Measurements from ENCODE around the gene NPHP4. TPM values are rescaled to one million over a fixed set of nuclear protein-coding genes. Genes with fewer than 3 reads are reported as not detected.

NPHP4 gene
- total RNA-seq, 4 donors from 2014 or later: 13.7 to 29.3 (median 18.6) TPM

DNA sequence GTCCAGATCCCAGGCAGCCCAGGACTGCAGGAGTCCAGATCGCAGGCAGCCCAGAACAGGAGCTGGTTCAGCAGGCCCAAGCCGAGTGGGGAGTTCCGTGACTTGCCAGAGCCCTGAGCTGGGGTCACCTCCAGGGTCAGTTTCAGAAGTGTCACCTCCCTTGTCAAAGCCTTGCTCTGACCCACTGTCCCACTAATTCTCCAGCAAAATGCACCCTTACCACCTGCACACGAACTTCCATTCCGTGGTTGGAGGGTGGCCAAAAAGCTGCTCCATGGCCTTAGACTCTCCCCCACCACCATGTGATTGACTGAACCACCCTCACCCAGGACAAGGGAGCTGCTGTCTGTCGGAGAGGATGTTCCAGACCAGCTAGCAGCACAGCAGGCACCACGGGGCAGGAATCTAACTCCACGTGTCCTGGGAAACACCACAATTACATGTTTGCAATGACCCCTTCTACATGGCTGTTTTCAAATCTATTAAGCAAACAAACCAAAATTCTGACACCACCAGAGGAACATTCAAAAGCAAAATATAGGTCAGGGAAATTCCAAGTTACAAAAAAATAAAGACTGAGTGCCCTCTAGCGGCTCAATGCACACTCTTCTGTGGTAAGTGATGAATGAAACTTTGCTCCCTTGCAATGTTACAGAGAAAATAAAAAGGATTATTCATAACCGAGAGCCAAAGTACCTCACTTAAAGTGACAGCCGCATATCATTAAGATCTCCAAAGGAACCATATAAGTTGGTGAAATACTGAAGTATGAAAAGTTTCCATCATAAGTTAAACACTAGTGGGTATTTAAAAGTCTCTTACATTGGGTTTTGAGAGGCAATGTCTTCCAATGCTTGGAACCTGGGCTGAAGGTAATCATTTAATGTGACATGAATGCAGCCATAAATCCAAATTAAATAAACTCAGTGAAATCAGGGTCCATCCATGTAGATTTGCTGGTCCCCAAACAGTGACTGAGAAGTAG is 76.3 kb downstream of the NPHP4 start:
- TF ChIP-seq CTCF (IDR thresholded peaks at IDR 0.05): no peak
- no peak for DNase-seq (ENCODE audit: low spot score)
- ATAC-seq (ENCODE audit: low FRiP score): no peak

GRCh38 chr1:5914676-5915365 is 77.4 kb downstream of the NPHP4 start:
- DNase-seq (ENCODE audit: low spot score): no peak
- TF ChIP-seq CTCF (IDR thresholded peaks at IDR 0.05): no peak
- no peak for ATAC-seq (ENCODE audit: low FRiP score)

DNA sequence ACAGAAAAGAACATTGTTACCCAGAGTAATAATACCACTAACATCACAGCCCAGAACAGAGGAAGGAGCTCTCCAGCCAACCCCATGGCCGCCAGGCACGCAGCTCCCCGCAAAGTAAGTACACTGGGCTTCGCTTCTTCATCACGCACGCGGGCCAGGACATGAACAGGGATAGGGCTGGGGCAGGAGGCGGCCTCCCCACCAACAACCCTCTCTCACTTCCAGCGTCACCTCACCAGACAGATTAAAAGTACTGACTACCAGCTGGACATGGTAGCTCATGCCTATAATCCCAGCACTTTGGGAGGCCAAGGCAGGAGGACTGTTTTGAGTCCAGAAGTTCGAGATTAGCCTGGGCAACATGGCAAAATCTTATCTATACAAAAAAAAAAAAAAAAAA is 78.3 kb downstream of the NPHP4 start:
- ATAC-seq (ENCODE audit: low FRiP score): no peak
- TF ChIP-seq CTCF (IDR thresholded peaks at IDR 0.05): no peak
- DNase-seq (ENCODE audit: low spot score): no peak

DNA sequence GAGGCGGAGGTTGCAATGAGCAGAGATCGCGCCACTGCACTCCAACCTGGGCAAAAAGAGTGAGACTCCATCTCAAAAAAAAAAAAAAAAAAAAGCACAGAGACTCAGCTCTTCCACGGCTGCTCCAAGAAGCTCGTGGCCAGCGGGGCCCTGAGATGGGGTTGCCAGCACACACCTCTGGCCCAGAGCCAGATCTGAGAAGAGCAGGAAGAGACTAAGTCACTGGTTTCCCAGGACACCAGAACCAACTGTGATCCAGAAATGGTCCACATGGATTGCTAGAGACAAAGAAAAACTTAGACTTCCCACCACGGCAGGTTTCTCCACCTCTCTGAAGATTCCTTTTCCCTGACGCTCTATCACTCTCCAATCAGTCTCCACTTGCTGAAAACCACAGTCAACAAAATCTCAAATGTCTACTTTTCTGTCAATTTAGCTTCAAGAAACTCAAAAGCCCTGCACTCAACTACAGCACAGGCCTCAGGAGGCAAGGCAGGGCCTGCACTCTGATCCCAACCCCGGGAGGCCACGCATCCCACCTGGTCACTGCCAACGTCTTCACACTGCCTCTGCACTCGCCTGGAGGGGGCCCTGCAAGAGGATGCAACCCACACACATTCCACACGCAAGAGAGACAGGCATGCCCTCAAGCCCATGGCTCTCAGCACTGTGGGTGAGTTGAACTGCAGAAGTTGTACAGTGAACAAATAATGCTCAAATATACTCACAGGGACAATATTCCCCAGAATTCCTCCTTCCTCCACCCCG is 79.0 kb downstream of the NPHP4 start:
- TF ChIP-seq CTCF (IDR thresholded peaks at IDR 0.05): no peak
- DNase-seq (ENCODE audit: low spot score): no peak
- no peak for ATAC-seq (ENCODE audit: low FRiP score)

GRCh38 chr1:5911871-5912271 is 80.4 kb downstream of the NPHP4 start:
- ATAC-seq (ENCODE audit: low FRiP score) (no peak), DNase-seq (ENCODE audit: low spot score) (no peak)
- no peak for TF ChIP-seq CTCF (IDR thresholded peaks at IDR 0.05)

GRCh38 chr1:5911157-5911556 is 81.1 kb downstream of the NPHP4 start:
- no peak for TF ChIP-seq CTCF (IDR thresholded peaks at IDR 0.05)
- DNase-seq (ENCODE audit: low spot score) (no peak), ATAC-seq (ENCODE audit: low FRiP score) (no peak)

Measured in omental fat pad (tissue), 4 donors.